Lung (tissue), 12 donors: ENCODE measurements around the gene EME1. TPM values are rescaled to one million over a fixed set of nuclear protein-coding genes. Genes with fewer than 3 reads are reported as not detected.

ENCODE experiments used
- ATAC-seq: fragments of 200-7000 bp; cut with Tn5 transposase; one replicate; pipeline ENCODE4 v1.9.1; 2020; ENCODE audit warnings: moderate number of reproducible peaks; ENCODE audit not compliant: insufficient read depth, low FRiP score
- DNase-seq, 3 donors: peaks; one replicate each; pipeline ENCODE4 v3.0.0-alpha.2; 2013 to 2017
- H3K27ac ChIP-seq, 2 donors: one replicate each; pipeline ENCODE4 v1.5.1; 2013; ENCODE audit warnings: mild to moderate bottlenecking in 2 of 2, moderate library complexity in 2 of 2, control low read depth in 1 of 2, inconsistent platforms in 1 of 2, low read depth in 1 of 2, low read length in 1 of 2
- H3K27me3 ChIP-seq, 3 donors: one replicate each; pipeline ENCODE4 v1.5.1; 2013; ENCODE audit warnings: low read length in 2 of 3; ENCODE audit not compliant: control insufficient read depth in 3 of 3, insufficient read depth in 3 of 3
- H3K36me3 ChIP-seq, 4 donors: one replicate each; pipeline ENCODE4 v1.5.1; 2013; ENCODE audit warnings: low read length in 4 of 4, mild to moderate bottlenecking in 1 of 4, moderate library complexity in 1 of 4; ENCODE audit not compliant: control insufficient read depth in 4 of 4, insufficient read depth in 4 of 4
- H3K4me1 ChIP-seq, 5 donors: one replicate each; pipeline ENCODE4 v1.5.1; 2013; ENCODE audit warnings: low read length in 5 of 5, mild to moderate bottlenecking in 2 of 5, moderate library complexity in 1 of 5; ENCODE audit not compliant: control insufficient read depth in 5 of 5, insufficient read depth in 5 of 5
- H3K4me3 ChIP-seq: one replicate; pipeline ENCODE4 v1.5.1; 2013; ENCODE audit warnings: mild to moderate bottlenecking, control low read depth, moderate library complexity
- H3K9ac ChIP-seq, 2 donors: one replicate each; pipeline ENCODE4 v1.5.1; 2013; ENCODE audit warnings: low read length in 2 of 2, control low read depth in 1 of 2; ENCODE audit not compliant: insufficient read depth in 1 of 2
- H3K9me3 ChIP-seq, 4 donors: one replicate each; pipeline ENCODE4 v1.5.1; 2013; ENCODE audit warnings: low read length in 3 of 4, mild to moderate bottlenecking in 1 of 4, moderate library complexity in 1 of 4; ENCODE audit not compliant: control insufficient read depth in 4 of 4, insufficient read depth in 3 of 4
- CTCF ChIP-seq: IDR thresholded peaks from 2 replicates; pipeline ENCODE4 v1.5.1; 2012; ENCODE audit warnings: mild to moderate bottlenecking; ENCODE audit errors: control extremely low read depth, extremely low read depth
- WGBS, 2 donors: extraction: QIAGEN DNeasy Blood & Tissue Kit; methylation state at CpG; one replicate each; pipeline ENCODE4 v1.1.7; 2013; 5-methylcytosine and 5-hydroxymethylcytosine counted together
- polyA plus RNA-seq, 2 donors: library from polyadenylated mRNA; stranded (reverse); fragments of 200-250 nt; gene quantifications; one replicate each; pipeline ENCODE4 v1.2.1, GENCODE V29; 2013
- total RNA-seq, 2 donors: library from RNA; depleted of rRNA in 1 of 2; stranded (reverse); fragments of >200 nt in 1 of 2; gene quantifications; one replicate each; pipeline ENCODE4 v1.2.1, GENCODE V29; 2014 to 2021
- donor health status: control.
- donor health status: control.
- donor health status: Bipolar disorder and iron deficiency.
- donor health status: healthy.
- donor health status: DM: yes; HTN: yes; CAD: no.

Gene EME1
- total and polyA plus RNA-seq, 4 donors, result 0.55 to 2.8 (median 1.8) TPM

- ATAC-seq (no peak), DNase-seq (no peak)
- Histone ChIP-seq H3K9ac (no peak overlapping the region), H3K9me3 (no peaks in the 10 kb centered on the region), H3K4me1 (no peaks in the 10 kb centered on the region), H3K36me3 (peaks cover 0 to 55% (median 24%) of the 10 kb centered on the region in 4 donors), H3K27me3 (no peaks in the 10 kb centered on the region), H3K27ac (no peak overlapping the region), H3K4me3 (no peak overlapping the region)
- WGBS, 2 donors, result 95 to 97% methylated on average over 21 to 27 of the region's 27 CpGs
- TF ChIP-seq CTCF, result no peak
These were observed 19.3 kb upstream of the EME1 start for GRCh38 chr17:50353600-50354195.

GRCh38 chr17:50354198-50354597, 18.8 kb upstream of the EME1 start:
- WGBS, 2 donors, result 94 to 98% methylated on average over 15 of the region's 15 CpGs

GRCh38 chr17:50354776-50355175, 18.3 kb upstream of the EME1 start:
- H3K27ac ChIP-seq, result no peak overlapping the region
- TF ChIP-seq CTCF, result no peak
- no peaks in the 10 kb centered on the region for H3K9me3 ChIP-seq
- H3K27me3 ChIP-seq, result no peaks in the 10 kb centered on the region
- no peak overlapping the region for H3K4me3 ChIP-seq
- H3K4me1 ChIP-seq, result no peaks in the 10 kb centered on the region
- peaks cover 0 to 62% (median 25%) of the 10 kb centered on the region in 4 donors for H3K36me3 ChIP-seq
- ATAC-seq (no peak), DNase-seq (no peak)
- 95 to 97% methylated on average over 13 of the region's 13 CpGs for WGBS, 2 donors
- no peak overlapping the region for H3K9ac ChIP-seq

More at GRCh38 chr17:50354198-50354597, 18.8 kb upstream of the EME1 start:
- H3K27ac ChIP-seq, result no peak overlapping the region
- H3K36me3 ChIP-seq, result peaks cover 0 to 57% (median 25%) of the 10 kb centered on the region in 4 donors
- H3K4me1 ChIP-seq, result no peaks in the 10 kb centered on the region
- DNase-seq (no peak), ATAC-seq (no peak)
- H3K4me3 ChIP-seq, result no peak overlapping the region
- no peaks in the 10 kb centered on the region for H3K27me3 ChIP-seq
- TF ChIP-seq CTCF, result no peak
- no peaks in the 10 kb centered on the region for H3K9me3 ChIP-seq
- no peak overlapping the region for H3K9ac ChIP-seq

- TF ChIP-seq CTCF, result no peak
- Histone ChIP-seq H3K4me1 (no peaks in the 10 kb centered on the region), H3K27ac (no peak overlapping the region), H3K4me3 (no peak overlapping the region), H3K36me3 (peaks cover 0 to 67% (median 26%) of the 10 kb centered on the region in 4 donors), H3K27me3 (no peaks in the 10 kb centered on the region), H3K9me3 (no peaks in the 10 kb centered on the region), H3K9ac (no peak overlapping the region)
- 89% methylated on average over 4 of the region's 4 CpGs for WGBS, 2 donors
- DNase-seq (no peak), ATAC-seq (no peak)
These were observed 17.7 kb upstream of the EME1 start for GRCh38 chr17:50355336-50355700.
